Activated naive CD4-positive, alpha-beta T cell treated with anti-CD3 and anti-CD28 coated beads, Interleukin-2, amount 50 U/mL, for 16 hours (primary cell): Measurements from ENCODE around the gene ACTR2.
"Not testable (repeated sequence)": the region's sequence is repeated elsewhere in the genome, so short reads cannot be mapped to it uniquely, and the experiment has no call there.

ENCODE experiments used
- DNase-seq: peaks from one replicate; pipeline ENCODE4 v3.0.0-alpha.2; 2020

ACTR2 gene

GRCh38 chr2:65231121-65231520, 3.5 kb downstream of the ACTR2 start:
- DNase-seq = no peak

- DNase-seq = no peak
Observed at GRCh38 chr2:65231892-65232477, 4.4 kb downstream of the ACTR2 start.

GRCh38 chr2:65232636-65233035, 5.0 kb downstream of the ACTR2 start:
- DNase-seq = no peak

GRCh38 chr2:65240657-65241056, 13.0 kb downstream of the ACTR2 start:
- no peak for DNase-seq

- DNase-seq = not testable (repeated sequence)
Observed at GRCh38 chr2:65244452-65244851, 16.8 kb downstream of the ACTR2 start.

GRCh38 chr2:65252640-65253039, 25.0 kb downstream of the ACTR2 start:
- no peak for DNase-seq

- no peak for DNase-seq
Observed at GRCh38 chr2:65255356-65255755, 27.7 kb downstream of the ACTR2 start.

- no peak for DNase-seq
Observed at GRCh38 chr2:65256054-65256453, 28.4 kb downstream of the ACTR2 start.

GRCh38 chr2:65257866-65258265, 30.2 kb downstream of the ACTR2 start:
- not testable (repeated sequence) for DNase-seq

- no peak for DNase-seq
Observed at GRCh38 chr2:65261676-65262075, 34.0 kb downstream of the ACTR2 start.

GRCh38 chr2:65263262-65263661, 35.6 kb downstream of the ACTR2 start:
- no peak for DNase-seq

- no peak for DNase-seq
Observed at GRCh38 chr2:65263986-65264385, 36.4 kb downstream of the ACTR2 start.

GRCh38 chr2:65264821-65265670, 37.4 kb downstream of the ACTR2 start:
- no peak for DNase-seq

- DNase-seq = no peak
Observed at GRCh38 chr2:65265671-65266045, 38.0 kb downstream of the ACTR2 start.

- no peak for DNase-seq
Observed at GRCh38 chr2:65267008-65267407, 39.4 kb downstream of the ACTR2 start.

GRCh38 chr2:65268957-65269356, 41.3 kb downstream of the ACTR2 start:
- DNase-seq = no peak

- no peak for DNase-seq
Observed at GRCh38 chr2:65273344-65273743, 45.7 kb downstream of the ACTR2 start.

GRCh38 chr2:65275141-65275915, 47.7 kb downstream of the ACTR2 start:
- no peak for DNase-seq

GRCh38 chr2:65276609-65277008, 49.0 kb downstream of the ACTR2 start:
- DNase-seq = no peak

- DNase-seq = no peak
Observed at GRCh38 chr2:65277118-65277517, 49.5 kb downstream of the ACTR2 start.

- DNase-seq = no peak
Observed at GRCh38 chr2:65277791-65278483, 50.3 kb downstream of the ACTR2 start.

GRCh38 chr2:65278531-65278981, 50.9 kb downstream of the ACTR2 start:
- DNase-seq = no peak

- no peak for DNase-seq
Observed at GRCh38 chr2:65279756-65280155, 52.1 kb downstream of the ACTR2 start.
